ENCODE data around the gene PAM.

The PAM gene

DNA sequence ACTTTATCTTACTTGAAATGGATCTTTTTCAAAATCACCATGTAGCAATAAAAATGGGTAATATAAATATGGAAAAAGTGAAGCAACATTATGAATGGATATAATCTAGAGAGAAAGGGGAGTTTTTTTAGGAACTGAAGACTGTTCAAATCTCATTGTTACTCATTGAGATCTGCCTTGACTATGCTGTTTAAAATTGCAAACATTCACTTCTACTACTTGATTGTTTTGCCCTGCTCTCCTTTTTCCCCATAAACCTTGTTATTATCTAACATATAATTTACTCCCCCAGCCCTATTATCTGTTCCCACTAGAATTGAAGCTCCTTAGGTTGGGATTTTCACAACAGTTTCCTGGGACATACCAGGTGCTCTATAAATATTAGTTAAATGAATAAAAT lies 22.0 kb downstream of the PAM start:
- no peak overlapping the region for H3K4me3 ChIP-seq (replicated peaks; ENCODE audit: low read depth, low read length)
- DNase-seq (ENCODE audit: low read depth) = no peak
- TF ChIP-seq, protein P1, sequence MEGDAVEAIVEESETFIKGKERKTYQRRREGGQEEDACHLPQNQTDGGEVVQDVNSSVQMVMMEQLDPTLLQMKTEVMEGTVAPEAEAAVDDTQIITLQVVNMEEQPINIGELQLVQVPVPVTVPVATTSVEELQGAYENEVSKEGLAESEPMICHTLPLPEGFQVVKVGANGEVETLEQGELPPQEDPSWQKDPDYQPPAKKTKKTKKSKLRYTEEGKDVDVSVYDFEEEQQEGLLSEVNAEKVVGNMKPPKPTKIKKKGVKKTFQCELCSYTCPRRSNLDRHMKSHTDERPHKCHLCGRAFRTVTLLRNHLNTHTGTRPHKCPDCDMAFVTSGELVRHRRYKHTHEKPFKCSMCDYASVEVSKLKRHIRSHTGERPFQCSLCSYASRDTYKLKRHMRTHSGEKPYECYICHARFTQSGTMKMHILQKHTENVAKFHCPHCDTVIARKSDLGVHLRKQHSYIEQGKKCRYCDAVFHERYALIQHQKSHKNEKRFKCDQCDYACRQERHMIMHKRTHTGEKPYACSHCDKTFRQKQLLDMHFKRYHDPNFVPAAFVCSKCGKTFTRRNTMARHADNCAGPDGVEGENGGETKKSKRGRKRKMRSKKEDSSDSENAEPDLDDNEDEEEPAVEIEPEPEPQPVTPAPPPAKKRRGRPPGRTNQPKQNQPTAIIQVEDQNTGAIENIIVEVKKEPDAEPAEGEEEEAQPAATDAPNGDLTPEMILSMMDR (IDR thresholded peaks at IDR 0.05; ENCODE audit: low read length, missing control alignments) = no peak

DNA sequence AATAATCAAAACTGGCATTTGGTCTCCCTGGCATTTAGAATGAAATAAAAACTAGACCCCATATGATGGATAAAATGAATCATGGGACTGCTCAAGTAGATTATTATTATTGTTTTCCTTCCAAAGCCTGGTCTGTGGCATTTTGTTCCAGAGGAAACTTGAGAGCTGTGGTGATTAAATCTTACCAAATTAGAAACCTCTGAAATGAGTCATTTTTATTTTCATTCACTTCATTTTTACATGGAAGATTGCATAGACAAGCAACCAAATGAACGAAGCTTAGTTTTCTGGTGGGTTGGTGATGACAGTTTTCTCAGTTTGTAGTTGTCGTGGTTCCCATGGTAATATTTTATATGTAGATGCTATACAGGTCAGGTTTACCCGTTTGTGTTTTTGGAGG lies 23.4 kb downstream of the PAM start:
- TF ChIP-seq, protein P1 (IDR thresholded peaks at IDR 0.05; ENCODE audit: low read length, missing control alignments) = no peak
- no peak overlapping the region for H3K4me3 ChIP-seq (replicated peaks; ENCODE audit: low read depth, low read length)
- peak; percentile 64 for DNase-seq (ENCODE audit: low read depth)

DNA sequence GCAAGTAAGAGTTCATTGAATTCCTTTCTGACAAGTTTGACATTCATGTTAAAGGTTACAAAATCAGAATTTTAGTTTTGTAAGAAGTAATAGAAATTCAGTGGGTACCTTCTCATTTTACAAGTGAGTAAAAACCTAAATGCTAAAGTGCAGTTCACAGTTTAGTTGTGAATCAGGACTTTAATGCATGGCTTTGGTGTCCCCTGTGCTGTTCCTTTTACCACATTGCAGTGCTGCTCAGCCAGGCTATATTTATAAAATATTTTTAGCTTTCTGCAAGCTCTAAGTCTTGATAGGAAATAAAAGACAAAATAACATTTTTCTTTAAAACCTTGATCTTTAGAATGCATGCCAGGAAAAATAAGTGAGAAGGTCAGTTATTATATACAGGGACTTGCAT lies 26.3 kb downstream of the PAM start:
- DNase-seq (ENCODE audit: low read depth) = no peak
- TF ChIP-seq, protein P1 (IDR thresholded peaks at IDR 0.05; ENCODE audit: low read length, missing control alignments) = no peak
- H3K4me3 ChIP-seq (replicated peaks; ENCODE audit: low read depth, low read length) = no peak overlapping the region

DNA sequence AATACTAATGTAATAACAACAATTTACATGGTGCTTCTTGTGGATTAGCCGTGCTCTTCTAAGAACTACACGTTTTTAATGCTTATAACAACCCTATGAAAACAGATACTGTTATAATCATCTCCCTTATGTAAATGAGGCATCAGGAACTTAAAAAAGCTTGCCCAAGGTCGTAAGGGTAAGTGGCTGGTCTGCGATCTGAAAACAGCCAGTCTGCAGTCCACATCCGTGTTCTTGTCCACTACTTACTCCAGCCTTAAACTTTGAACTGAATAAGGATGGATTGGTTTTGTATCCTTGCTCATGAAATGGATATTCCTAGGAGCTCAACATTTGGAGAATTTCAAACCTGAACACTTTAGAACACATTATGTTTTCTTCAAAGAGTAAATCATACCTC lies 26.7 kb downstream of the PAM start:
- DNase-seq (ENCODE audit: low read depth) = no peak
- H3K4me3 ChIP-seq (replicated peaks; ENCODE audit: low read depth, low read length) = no peak overlapping the region
- TF ChIP-seq, protein P1 (IDR thresholded peaks at IDR 0.05; ENCODE audit: low read length, missing control alignments) = no peak

DNA sequence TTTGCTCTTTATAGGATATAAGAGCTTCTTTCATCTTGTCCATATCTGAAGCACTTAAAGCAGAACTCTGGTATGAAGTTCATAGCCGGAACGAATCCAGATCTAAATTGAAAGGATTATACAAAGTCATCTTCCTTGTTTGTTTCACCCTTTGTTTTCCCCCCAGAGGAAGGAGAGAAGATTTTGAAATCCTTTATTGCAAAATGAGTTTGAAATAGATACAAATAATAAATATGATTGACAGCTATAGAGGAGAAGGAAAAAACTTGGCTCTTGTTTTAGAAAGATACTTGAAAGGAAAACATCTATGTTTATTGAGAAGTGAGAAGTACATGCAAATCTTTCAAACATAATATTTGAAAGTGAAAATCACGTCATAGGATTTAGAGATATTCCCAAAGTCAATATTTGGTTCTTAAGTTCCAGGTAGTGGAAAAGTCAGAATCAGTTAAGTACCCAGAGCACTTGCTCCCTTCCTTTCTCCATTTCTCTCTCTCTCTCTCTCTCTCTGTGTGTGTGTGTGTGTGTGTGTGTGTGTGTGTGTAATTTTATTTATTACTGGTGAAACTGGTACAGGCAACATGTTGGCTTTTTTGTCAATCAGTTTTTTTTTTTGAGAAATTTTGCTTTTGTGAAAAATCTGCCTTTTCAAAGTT lies 27.2 kb downstream of the PAM start:
- H3K4me3 ChIP-seq (replicated peaks; ENCODE audit: low read depth, low read length) = no peak overlapping the region
- no peak for DNase-seq (ENCODE audit: low read depth)
- TF ChIP-seq, protein P1 (IDR thresholded peaks at IDR 0.05; ENCODE audit: low read length, missing control alignments) = no peak

DNA sequence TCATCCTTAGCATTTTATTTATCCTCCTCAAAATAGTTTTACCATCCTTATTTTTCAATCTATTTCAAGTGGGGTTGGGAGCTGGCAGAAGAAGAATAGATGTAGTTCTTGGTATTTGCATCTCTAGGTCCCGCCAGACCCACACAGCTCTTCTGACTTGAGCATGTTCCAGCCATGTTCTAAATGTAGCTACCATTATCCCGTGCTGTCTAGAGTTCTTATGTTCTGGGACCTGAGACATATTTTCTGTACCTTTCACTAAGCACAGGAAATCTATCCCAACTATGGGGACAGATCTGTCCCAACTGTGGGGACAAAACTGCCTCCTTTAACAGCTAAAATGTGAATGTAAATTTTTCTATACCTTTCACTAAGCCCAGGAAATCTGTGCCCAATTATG lies 32.0 kb downstream of the PAM start:
- DNase-seq (ENCODE audit: low read depth) = no peak
- TF ChIP-seq, protein P1 (IDR thresholded peaks at IDR 0.05; ENCODE audit: low read length, missing control alignments) = no peak

DNA sequence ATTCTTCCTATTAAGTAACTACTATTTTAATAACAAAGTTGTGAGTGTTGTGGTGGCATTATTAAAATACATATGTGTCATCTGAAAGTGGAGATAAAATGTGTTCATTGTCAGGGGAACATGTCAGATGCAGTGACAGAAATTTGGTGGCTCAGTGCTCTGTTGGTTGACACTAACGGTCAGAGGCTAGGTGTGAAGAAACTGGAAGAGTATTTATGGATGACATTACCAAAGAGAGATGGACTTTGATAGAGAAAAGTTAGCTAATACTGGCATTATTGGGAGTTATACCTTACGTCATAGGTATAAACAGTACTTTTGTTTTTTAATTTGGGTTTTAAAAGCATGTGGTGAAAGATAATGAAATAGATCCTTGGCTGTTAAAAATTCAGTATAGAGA lies 33.7 kb downstream of the PAM start:
- TF ChIP-seq, protein P1 (IDR thresholded peaks at IDR 0.05; ENCODE audit: low read length, missing control alignments) = no peak
- DNase-seq (ENCODE audit: low read depth) = no peak
- no peak overlapping the region for H3K4me3 ChIP-seq (replicated peaks; ENCODE audit: low read depth, low read length)

More for the DNA sequence above, 32.0 kb downstream of the PAM start:
- no peak overlapping the region for H3K4me3 ChIP-seq (replicated peaks; ENCODE audit: low read depth, low read length)

Data from fibroblast of pulmonary artery (primary cell).